Measurements from ENCODE around the gene SPINK1.
"Not testable (repeated sequence)": the region's sequence is repeated elsewhere in the genome, so short reads cannot be mapped to it uniquely, and the experiment has no call there.

SPINK1 gene

DNA sequence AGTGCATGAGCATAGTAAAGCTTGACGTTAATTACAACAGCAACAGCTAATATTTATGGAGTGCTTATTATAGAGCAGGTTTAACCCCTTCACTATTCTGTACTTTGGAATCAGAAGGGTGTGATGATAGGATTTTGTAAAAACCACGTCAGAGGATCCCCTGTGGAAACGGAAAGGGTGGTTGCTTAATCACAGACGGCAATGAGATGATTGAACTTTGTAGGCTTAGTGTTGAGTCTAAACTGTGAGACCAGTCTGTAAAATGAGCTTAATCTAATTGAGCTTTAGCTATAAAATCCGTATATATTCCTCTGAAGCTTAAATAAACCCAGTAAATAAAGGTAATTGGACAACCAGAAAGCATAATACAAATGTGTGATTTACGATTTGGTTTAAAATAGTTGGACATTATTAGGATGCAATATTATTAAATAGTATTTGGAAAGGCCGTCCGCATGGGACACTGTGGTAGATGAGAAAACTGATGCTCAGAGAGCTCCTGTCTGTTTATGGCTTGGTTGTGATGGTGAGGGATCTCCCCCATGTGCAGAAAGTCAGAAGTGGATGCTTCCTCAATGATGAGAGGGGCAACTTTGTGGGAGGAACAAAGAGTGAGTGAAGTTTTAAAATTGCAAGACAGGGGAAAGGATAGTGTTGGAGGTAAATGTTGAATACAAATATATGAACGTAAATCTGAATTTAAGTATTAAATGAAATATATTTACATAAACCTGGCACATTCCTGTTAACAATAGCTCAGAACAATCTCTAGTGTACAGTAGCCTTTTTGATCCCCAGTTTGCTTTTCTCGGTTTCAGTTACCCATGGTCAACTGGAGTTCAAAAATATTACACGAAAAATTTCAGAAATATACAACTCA, 23.7 kb upstream of the SPINK1 start:
- no peak for DNase-seq (ENCODE audit: low read depth)

DNA sequence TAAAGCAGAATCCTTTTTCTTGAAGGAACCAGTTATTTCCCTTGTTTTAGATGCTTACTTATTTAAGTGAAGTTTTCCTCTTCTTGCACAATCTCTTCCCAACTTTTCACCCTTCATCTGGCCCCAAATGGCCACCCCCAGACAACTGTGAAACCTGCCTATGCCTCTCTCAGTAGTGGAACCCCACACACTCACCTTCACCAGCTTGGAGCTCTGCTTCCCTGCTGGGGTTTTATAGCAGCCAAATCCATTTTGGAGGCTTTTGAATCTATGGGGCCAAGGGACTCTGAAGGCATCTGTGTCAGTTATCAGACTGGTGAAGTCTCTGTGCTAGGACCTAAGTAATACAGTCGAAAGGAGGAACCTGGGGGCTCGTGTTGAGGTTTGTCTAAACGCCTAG, 22.9 kb upstream of the SPINK1 start:
- no peak for DNase-seq (ENCODE audit: low read depth)

GRCh38 chr5:147853372-147853987, 22.0 kb upstream of the SPINK1 start:
- no peak for DNase-seq (ENCODE audit: low read depth)

GRCh38 chr5:147852365-147852764, 20.9 kb upstream of the SPINK1 start:
- DNase-seq (ENCODE audit: low read depth) = no peak

DNA sequence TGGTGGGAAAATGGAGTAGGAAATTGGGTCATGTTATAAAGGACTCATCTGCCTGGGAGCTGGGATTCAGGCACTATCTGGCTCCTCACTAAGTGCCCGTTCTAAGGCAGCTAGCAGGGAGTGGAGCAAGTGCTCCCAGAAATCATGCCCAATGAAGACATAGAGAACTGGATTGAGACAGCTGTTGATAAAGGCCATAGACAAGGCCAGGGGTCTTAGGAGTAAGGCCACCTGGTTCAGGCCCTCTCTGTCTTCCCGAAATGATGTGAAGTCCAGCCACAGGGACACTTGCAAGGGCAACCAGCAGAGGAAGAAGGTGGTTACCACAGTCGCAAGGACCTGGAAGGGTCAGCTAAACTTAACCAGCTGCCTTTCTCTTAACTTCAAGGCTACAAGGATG, 20.1 kb upstream of the SPINK1 start:
- DNase-seq (ENCODE audit: low read depth) = no peak

GRCh38 chr5:147849226-147849625, 17.8 kb upstream of the SPINK1 start:
- DNase-seq (ENCODE audit: low read depth) = no peak

- DNase-seq (ENCODE audit: low read depth) = no peak
These were observed 14.1 kb upstream of the SPINK1 start for GRCh38 chr5:147845618-147846017.

DNA sequence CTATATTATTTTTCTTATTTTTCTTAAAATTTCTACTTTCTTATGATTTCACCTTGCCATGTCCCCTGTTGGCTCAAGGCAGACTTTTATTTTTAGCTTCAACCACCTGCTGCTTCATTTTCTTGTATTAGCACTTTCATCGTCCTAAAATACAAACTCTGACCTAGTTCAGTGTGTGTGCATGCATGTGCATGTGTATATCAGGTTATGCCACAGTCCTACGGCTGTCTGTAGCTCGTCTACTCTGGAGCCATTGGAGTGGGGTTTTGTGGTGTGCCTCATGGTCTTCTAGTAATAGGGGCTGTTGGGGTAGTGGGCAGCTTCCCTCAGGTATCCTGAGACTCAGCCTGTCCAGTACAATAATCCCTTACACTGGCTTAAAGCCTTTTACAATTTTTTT, 13.4 kb upstream of the SPINK1 start:
- no peak for DNase-seq (ENCODE audit: low read depth)

GRCh38 chr5:147842869-147843268, 11.4 kb upstream of the SPINK1 start:
- no peak for DNase-seq (ENCODE audit: low read depth)

DNA sequence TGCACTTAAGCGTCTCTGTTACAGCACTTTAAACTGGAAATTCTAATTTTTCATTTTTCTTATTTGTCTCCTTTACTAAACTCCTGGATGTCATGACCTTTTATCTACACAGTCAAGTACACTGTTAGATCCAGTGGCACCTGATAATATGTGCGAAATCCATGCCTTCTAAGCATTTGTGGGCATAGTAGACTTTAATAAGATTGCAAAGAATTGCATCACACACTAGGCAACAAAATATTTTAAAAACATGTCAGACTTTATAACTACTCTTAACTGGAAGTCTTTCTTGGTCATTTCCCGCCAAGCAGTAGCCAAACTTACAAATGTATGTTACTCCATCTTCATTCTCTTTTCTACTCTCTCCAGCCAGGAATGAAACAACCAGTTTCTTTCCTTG, 5.0 kb upstream of the SPINK1 start:
- no peak for DNase-seq (ENCODE audit: low read depth)

DNA sequence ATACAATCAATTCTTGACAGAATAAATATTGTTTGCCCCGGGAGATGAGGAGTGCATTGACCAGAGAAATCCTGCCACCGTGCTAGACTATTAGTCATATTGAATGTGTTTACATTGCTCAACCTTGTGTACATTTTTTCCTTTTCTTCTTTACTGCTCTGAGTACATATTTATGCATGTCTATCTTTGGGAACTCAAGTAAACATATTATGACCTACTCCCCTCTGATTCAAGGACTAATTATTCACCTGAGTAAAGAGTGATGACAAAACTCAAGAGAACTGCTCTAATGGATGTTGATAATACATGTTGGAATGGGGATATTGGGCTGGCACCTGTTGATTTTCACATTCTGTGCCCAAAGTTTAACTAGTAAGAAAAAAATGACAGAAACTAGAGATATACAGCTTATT, 3.9 kb upstream of the SPINK1 start:
- peak; percentile 44 for DNase-seq (ENCODE audit: low read depth)

- no peak for DNase-seq (ENCODE audit: low read depth)
These were observed 1.1 kb upstream of the SPINK1 start for GRCh38 chr5:147832541-147832940.

GRCh38 chr5:147830035-147830434, 1.4 kb downstream of the SPINK1 start:
- no peak for DNase-seq (ENCODE audit: low read depth)

DNA sequence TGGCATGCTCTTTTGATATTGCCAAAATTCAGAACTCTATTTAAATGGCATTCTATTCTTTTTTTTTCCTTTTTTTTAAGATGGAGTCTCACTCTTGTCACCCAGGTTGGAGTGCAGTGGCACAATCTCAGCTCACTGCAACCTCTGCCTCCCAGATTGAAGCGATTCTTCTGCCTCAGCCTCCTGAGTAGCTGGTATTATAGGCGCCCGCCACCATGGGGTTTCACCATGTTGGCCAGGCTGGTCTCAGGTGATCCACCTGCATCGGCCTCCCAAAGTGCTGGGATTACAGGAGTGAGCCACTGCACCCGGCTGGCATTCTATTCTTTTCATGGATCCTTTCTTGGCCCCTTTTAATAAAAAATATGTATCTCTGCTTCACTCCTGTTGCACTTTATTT, 4.5 kb downstream of the SPINK1 start:
- not testable (repeated sequence) for DNase-seq (ENCODE audit: low read depth)

DNA sequence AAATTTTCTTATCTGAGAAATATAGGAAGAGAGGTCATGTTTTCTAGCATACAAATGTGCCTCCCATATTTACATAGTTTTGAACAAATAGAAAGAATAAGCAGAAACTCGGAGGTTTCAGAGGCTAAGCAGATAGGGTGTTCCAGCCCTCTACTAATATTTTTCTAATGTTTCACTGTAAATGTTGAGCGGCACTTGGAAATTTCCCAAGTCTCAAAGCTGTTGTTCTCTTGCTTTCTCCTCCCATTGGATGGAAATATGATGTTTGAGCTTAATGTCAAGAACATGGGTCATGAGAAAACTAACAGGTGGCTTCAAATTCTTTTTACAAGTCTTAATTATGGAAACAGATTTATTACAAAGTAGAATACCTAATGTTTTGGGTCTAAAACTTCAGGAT, 5.1 kb downstream of the SPINK1 start:
- no peak for DNase-seq (ENCODE audit: low read depth)

DNA sequence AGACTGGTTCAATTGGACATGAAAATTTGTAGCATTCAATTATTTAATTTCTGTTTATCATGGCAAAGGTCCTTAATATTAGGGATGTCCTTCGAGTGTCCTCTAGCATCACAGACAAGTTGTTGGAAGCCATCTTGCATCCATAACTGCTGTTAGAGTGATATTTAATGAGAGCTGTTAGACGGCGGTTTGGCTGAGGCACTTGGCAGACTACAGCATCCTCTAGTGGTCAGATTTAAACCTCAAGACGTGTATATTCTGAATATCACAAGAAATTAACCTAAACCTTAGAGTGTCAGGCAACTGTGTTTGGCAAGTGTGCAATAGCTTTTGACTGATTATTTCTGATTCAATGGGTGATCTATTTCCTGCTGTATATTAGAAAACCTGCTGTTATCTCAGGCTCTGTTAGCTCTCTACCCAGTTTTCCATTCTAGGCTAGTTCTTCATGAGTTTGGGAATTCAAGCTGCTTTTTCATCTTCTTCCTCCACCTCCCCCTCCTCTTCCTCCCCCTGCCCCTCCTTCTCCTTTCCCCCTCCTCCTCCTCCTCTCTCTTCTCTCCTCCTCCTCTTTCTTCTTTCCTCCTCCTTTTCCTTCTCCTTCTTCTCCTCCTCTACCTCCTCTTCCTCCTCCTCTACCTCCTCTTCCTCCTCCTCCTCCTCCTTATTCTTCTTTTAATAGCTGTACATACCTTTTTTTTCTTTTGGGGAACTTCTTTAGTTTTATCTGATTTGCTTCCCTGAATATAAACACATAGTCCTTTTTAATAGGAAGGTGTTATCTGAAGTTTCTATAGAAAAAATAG, 8.6 kb downstream of the SPINK1 start:
- peak; percentile 64 for DNase-seq (ENCODE audit: low read depth)

DNA sequence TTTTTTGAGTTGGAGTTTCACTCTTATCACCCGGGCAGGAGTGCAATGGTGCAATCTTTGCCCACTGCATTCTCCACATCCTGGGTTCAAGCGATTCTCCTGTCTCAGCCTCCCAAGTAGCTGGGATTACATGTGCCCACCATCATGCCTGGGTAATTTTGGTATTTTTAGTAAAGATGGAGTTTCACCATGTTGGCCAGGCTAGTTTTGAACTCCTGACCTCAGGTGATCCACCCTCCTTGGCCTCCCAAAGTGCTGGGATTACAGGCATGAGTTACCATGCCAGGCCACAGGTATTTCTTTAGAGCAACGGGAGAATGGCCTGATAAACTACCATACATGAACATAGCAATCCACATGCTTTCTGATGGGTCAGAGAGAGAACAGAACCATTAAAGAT, 9.2 kb downstream of the SPINK1 start:
- not testable (repeated sequence) for DNase-seq (ENCODE audit: low read depth)

DNA sequence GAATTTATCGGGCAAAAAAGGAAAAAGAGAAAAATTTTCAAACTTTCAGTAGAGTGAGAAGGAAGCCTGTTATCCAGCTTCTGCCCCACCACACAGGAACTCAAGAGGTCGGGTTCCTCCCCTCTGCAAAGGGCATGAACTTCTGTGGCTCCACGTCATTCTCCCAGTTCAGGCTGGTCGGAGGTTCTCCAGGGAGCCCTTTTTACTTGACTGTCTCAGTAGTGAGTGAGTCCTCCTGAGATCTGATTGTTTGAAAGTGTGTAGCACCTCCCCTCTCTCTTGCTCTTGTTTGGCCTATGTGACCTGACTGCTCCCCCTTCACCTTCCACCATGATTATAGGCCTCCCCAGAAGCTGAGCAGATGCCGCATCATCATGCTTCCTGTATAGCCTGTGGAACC, 9.7 kb downstream of the SPINK1 start:
- DNase-seq (ENCODE audit: low read depth) = no peak

DNA sequence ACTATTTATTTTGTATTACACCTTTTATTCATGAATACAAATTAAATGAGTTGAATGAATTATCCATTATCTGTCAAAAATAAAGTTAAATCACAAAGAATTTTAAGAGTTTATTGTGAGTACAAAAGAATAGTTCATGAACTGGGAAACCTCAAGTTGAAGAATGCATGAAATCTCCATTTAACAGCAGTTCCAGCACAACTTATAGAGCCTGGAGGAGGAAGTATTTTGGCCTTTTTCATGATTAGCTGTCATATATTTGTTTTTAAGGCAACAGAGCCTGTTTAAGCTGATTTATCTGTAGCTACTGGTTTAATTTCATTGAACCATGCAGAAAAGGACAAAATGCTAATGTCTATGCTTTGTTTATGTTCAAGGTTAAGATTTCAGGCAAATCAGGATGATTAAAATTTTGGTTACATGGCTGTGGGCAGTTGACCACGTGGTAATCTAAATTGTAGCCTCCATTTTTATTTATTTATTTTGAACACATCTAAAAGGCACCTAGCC, 12.2 kb downstream of the SPINK1 start:
- DNase-seq (ENCODE audit: low read depth) = no peak

DNA sequence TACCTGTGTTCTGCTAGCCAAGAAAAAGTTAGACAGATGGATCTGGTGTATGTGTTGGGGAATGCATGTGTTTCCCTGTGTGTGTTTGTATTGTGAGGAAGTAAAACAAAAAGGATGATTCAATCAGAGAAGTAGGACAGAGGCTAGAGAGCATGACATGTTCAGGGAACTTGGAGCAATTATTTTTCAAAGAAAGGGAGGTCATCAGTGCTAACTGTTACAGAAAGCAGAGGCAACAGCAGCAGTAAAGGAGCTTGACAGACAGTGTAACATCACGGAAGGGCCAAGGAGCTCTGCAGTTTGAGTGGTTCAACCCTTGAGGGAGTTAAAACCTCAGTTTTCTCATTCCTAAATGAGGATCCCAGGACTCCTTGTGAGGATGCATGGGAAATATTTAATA, 13.2 kb downstream of the SPINK1 start:
- no peak for DNase-seq (ENCODE audit: low read depth)

DNA sequence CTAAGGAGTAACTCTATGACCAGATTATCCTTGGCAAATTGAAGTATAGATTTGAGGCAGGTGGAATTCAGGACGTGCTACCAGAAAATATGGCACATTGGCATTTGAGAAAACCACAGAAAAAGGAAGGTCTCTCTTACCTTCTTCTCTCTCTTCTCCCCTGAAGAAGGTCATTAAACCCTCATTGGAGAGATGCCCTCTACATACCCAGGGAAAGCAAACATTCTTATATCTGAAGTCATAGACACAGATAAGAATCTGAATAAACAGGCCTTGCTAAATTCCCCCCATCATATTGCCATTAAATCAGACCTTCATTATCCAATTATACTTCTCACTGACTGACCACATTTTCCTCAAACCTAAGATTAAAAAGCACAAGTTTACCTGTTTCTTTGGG, 17.8 kb downstream of the SPINK1 start:
- no peak for DNase-seq (ENCODE audit: low read depth)

- DNase-seq (ENCODE audit: low read depth) = peak; percentile 11
These were observed 21.4 kb downstream of the SPINK1 start for GRCh38 chr5:147809830-147810666.

Measured in amniotic epithelial cell (primary cell).